Fibroblast of lung (primary cell): ENCODE measurements around the gene MRTFA.

Experiments
- EZH2 ChIP-seq: IDR thresholded peaks from 2 replicates; pipeline ENCODE4 v1.5.1; 2012; ENCODE audit warnings: low read length, control low read depth, mild to moderate bottlenecking; ENCODE audit errors: missing control alignments
- TF ChIP-seq, protein P1 (sequence below), 2 donors: IDR thresholded peaks in 1 of 2; conservative IDR thresholded peaks in 1 of 2; 1 replicate in 1 of 2; 2 replicates in 1 of 2; pipeline ENCODE4 v1.5.1; 2011 to 2012; ENCODE audit warnings: low read length in 2 of 2, control low read depth in 1 of 2, inconsistent platforms in 1 of 2, low read depth in 1 of 2, mild to moderate bottlenecking in 1 of 2

DNA sequence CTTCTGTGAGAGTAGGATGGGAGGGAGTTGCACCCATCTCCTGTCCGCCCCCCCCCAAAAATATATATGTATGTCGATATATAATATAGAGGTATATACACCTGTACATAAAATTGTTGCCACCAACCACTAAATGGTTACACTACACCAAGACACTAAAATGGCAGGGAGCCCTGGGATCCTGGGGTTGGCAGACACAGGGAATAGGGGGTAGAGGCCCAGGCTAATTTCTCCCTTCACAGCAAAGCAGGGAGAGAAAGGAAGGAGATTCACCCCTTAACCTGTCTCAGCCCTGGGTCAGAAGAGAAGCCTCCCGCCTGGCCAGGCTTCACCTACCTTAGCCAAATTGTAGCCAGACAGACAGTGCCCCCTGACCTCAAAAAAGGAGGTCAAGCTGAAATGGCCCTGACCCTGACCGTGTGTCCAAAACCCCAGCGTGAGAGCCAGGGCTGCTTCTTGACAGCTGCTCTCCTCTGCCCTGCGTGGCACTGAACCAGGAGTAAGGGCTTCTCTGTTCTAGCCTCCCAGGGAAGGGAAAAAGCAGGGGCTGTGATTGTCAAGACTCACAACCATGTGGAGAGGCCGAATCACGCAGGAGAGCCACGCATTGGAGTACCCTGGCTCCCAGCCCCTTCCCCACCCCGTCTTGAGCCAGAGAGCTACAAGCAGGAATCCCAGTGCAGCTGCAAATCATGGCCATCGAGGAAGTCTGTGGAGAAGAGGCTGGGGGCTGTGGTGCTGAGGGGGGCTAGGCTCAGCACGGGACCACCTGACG, 225.6 kb downstream of the MRTFA start:
- TF ChIP-seq, protein P1, sequence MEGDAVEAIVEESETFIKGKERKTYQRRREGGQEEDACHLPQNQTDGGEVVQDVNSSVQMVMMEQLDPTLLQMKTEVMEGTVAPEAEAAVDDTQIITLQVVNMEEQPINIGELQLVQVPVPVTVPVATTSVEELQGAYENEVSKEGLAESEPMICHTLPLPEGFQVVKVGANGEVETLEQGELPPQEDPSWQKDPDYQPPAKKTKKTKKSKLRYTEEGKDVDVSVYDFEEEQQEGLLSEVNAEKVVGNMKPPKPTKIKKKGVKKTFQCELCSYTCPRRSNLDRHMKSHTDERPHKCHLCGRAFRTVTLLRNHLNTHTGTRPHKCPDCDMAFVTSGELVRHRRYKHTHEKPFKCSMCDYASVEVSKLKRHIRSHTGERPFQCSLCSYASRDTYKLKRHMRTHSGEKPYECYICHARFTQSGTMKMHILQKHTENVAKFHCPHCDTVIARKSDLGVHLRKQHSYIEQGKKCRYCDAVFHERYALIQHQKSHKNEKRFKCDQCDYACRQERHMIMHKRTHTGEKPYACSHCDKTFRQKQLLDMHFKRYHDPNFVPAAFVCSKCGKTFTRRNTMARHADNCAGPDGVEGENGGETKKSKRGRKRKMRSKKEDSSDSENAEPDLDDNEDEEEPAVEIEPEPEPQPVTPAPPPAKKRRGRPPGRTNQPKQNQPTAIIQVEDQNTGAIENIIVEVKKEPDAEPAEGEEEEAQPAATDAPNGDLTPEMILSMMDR (conservative IDR thresholded peaks at IDR 0.05 in 1 of 2, IDR thresholded peaks at IDR 0.05 in 1 of 2; ENCODE audit: low read depth in 1 of 2, low read length in 2 of 2): no peak
- TF ChIP-seq EZH2: no peak
